HAP-1 (cell line): ENCODE results near the gene ACTL8.

Source experiments
- DNase-seq, 2 experiments: peaks; one replicate each; pipeline ENCODE4 v3.0.0-alpha.2; 2016 to 2020; ENCODE audit warnings: low spot score in 2 of 2
- H3K27me3 ChIP-seq: fragments of 250-450 bp; sonication (Bioruptor Pico); 2 replicates; pipeline ENCODE4 v1.5.1; 2020; ENCODE audit warnings: low read depth, mild to moderate bottlenecking, moderate library complexity
- H3K36me3 ChIP-seq: fragments of 250-450 bp; sonication (Bioruptor Pico); replicated peaks from 2 replicates; pipeline ENCODE4 v1.5.1; 2020; ENCODE audit warnings: mild to moderate bottlenecking
- H3K4me1 ChIP-seq: fragments of 250-450 bp; sonication (Bioruptor Pico); 2 replicates; pipeline ENCODE4 v1.5.1; 2020; ENCODE audit warnings: mild to moderate bottlenecking
- H3K4me3 ChIP-seq: fragments of 250-450 bp; sonication (Bioruptor Pico); 2 replicates; pipeline ENCODE4 v1.5.1; 2020; ENCODE audit warnings: mild to moderate bottlenecking, moderate library complexity
- H3K9me3 ChIP-seq: fragments of 250-450 bp; sonication (Bioruptor Pico); 2 replicates; pipeline ENCODE4 v1.5.1; 2020; ENCODE audit warnings: mild to moderate bottlenecking, moderate library complexity
- in situ Hi-C: fragments of 300-500 bp; cut with MboI; formaldehyde crosslinking; loops from 3 replicates; pipeline ENCODE4 v1.14.3; 2020; ENCODE audit warnings: low sequenced_read_pairs, inconsistent platforms, mixed read lengths

ACTL8 gene

DNA sequence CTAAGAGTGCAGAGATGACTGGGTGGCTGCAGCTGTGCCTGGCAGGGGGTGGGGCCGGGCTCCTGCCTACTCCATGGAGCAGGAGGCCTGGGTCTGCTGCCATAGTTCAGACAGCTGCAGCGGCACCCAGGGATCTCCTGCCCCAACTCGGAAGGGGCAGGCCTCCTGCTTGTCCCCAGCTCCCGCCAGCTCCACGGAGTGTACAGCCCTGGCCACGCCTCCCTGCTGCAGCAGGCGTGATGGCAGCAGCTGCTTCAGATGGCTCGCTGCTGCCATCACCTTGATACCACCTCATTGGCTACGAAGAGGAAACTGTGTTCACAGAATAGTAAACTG, 35.9 kb downstream of the ACTL8 start:
- no peaks in the 10 kb centered on the region for H3K9me3 ChIP-seq
- DNase-seq: no peak

DNA sequence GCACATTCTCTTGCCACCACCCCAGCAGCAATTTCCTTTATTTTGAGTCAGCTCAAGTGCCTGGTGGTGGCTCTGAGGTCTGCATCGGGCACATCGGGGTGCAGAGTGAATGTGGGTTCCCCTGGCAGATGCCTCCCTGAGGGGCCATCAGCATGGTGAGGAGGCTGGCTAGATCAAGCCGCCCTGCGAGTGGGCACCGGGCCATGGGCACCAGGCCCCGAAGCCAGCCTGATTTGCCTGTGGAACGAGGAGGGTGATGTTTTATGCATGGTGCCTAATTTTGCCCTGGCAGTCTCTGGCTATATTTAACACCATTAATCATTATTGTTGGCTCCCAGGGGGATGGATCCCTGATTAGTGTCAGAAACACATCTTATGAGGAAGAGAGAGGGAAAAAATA, 36.3 kb downstream of the ACTL8 start:
- H3K4me3 ChIP-seq: no peak overlapping the region
- no peak for DNase-seq
- in situ Hi-C loops: no loop called here
- no peaks in the 10 kb centered on the region for H3K9me3 ChIP-seq
- H3K27me3 ChIP-seq: peaks cover 6% of the 10 kb centered on the region; the same call in 1 of the 2 replicates
- H3K4me1 ChIP-seq: no peaks in the 10 kb centered on the region
- no peaks in the 10 kb centered on the region for H3K36me3 ChIP-seq

More for the DNA sequence above, 35.9 kb downstream of the ACTL8 start:
- no peak overlapping the region for H3K4me3 ChIP-seq
- H3K4me1 ChIP-seq: no peaks in the 10 kb centered on the region
- in situ Hi-C loops: no loop called here
- H3K36me3 ChIP-seq: no peaks in the 10 kb centered on the region
- peaks cover 5% of the 10 kb centered on the region; the same call in 1 of the 2 replicates for H3K27me3 ChIP-seq

DNA sequence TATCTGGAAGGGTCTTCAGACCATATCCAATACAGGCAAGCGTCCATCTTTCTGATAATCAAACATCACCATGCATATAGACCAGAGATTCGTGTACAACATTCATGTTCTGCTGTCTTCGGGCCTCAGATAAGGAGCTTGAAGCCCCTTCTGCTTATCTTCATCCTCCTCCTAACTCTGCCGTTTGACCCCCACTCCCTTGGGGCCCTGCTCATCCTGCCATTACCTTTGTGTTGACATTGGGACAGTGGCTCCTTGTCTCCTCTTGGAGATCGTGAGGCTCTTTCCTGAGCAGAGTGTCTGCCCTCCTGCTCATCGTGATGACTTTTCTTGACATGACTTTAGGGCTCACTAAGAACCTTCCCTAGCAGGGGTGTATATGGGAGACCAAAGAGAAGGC, 37.3 kb downstream of the ACTL8 start:
- no peaks in the 10 kb centered on the region for H3K36me3 ChIP-seq
- peaks cover 10% of the 10 kb centered on the region; the same call in 1 of the 2 replicates for H3K27me3 ChIP-seq
- no peak for DNase-seq
- in situ Hi-C loops: no loop called here
- H3K4me1 ChIP-seq: no peaks in the 10 kb centered on the region
- H3K9me3 ChIP-seq: no peaks in the 10 kb centered on the region
- no peak overlapping the region for H3K4me3 ChIP-seq

DNA sequence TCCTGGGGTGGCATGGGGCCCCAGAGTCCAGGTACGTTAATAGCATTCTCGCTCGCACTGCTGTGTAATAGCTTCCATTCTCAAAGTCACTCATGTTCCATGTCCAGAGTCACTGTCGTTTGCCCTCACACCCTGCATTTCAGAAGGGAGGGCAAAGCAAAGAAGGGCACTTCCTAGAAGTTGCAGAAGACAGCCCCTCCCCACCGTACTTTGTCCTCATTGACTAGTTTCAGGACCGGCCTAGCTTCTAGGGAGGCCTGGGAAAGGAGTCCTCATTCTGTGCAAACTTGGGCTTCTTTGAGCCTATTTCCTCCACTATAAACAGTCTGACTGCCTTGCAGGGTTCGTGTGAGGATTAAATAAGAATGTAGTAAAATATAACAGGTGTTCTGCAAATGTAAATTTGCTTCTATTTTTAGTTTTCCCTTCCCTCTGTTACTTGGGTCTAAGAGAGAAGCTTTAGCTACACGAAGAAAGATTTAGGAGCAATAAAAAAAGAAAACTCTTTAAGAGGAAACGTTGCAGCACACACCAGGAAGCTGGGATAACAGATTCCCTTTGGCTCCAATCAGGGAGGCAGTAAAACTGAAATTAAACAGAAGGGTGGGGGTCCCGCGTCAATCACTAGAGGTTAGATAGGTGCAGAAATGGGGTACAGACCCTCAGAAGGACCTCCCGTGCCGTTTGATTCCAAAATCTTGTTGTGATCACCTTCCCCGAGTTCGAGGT, 40.1 kb downstream of the ACTL8 start:
- no peak overlapping the region for H3K4me3 ChIP-seq
- in situ Hi-C loops: no loop called here
- no peaks in the 10 kb centered on the region for H3K36me3 ChIP-seq
- no peaks in the 10 kb centered on the region for H3K9me3 ChIP-seq
- H3K4me1 ChIP-seq: no peaks in the 10 kb centered on the region
- no peak for DNase-seq
- peaks cover 26% of the 10 kb centered on the region for H3K27me3 ChIP-seq

DNA sequence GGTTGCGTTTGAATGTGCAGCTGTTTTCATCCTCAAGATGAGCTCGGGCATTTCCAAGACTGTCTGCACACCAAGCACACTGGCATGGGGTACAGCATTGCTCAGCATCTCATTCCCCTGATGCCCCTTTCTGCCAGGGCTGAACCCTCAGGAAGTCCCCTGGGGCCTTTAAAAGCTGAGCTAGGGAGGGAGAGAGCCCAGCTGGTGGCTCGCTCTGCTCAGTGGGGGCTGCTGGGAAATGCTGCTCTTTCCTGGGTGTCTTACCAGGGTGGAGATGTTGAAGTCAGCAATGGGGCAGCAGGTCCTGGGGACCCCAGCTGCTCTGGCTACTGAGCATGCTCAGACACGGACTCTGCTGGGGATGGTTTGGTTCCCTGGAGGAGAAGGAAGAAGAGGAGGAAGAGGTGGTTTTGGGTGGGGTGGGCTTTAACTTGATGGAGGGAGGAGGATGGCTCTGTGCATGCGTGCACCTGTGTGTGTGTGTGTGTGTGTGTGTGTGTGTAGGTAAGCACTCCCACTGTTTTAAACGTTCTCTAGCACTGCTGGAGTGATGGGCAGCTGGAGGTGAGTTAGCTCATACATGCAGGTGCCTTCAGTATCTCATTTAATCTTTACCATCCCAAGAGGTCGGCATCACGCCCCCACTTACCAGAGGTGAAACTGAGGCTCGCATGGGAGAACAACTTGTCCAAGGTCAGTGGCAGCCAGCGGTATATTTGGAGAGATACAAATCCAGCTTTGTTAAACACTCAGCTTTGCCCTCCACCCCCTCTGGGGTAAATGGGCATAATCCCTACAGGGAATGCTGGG, 40.9 kb downstream of the ACTL8 start:
- no peaks in the 10 kb centered on the region for H3K4me1 ChIP-seq
- in situ Hi-C loops: no loop called here
- no peak for DNase-seq

DNA sequence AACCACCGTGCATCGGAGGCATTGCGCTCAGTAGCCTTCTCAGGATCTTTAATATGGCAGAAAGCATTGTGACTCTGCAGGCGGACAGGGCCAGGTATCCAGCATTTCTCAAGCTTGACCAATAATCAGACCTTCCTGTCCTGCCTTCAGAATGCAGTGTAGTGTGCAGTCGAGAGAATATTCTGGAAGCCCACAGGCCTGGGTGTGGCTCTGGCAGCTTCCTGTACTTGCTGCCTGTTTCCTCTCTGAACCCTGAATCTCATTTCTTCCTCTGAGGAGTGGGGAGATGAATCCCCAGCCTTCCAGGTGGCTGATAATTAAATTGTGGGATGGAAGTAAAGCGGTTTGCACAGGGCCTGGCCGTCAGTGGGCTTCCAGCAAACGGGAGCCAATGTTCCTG, 42.3 kb downstream of the ACTL8 start:
- Histone ChIP-seq H3K9me3 (no peaks in the 10 kb centered on the region), H3K27me3 (peaks cover 34% of the 10 kb centered on the region), H3K4me1 (no peaks in the 10 kb centered on the region), H3K36me3 (no peaks in the 10 kb centered on the region), H3K4me3 (no peak overlapping the region)
- in situ Hi-C loops: no loop called here
- no peak for DNase-seq

More for the DNA sequence above, 40.9 kb downstream of the ACTL8 start:
- Histone ChIP-seq H3K36me3 (no peaks in the 10 kb centered on the region), H3K9me3 (no peaks in the 10 kb centered on the region), H3K4me3 (no peak overlapping the region), H3K27me3 (peaks cover 29% of the 10 kb centered on the region)

DNA sequence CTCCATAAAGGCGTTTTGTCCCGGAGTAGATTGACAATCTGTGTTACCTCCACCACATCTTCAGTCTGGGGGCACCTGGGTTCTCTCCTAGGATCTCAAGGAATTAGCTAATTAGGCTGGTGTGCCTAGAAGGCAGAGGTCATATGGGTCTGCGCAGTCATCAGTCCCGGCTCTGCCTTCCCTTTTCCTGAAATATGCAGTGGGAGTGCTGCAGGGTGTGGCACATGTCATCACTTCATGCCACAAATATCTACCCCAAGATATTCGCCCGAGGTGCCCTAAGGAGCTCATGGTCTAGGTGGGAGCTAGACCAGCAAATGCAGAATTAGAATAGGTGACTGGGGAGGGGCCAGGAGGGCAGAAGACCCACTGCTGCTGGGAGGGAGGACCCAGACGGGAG, 42.9 kb downstream of the ACTL8 start:
- DNase-seq: no peak
- Histone ChIP-seq H3K27me3 (peaks cover 34% of the 10 kb centered on the region), H3K36me3 (no peaks in the 10 kb centered on the region), H3K4me3 (no peak overlapping the region), H3K9me3 (no peaks in the 10 kb centered on the region), H3K4me1 (no peaks in the 10 kb centered on the region)
- in situ Hi-C loops: no loop called here

DNA sequence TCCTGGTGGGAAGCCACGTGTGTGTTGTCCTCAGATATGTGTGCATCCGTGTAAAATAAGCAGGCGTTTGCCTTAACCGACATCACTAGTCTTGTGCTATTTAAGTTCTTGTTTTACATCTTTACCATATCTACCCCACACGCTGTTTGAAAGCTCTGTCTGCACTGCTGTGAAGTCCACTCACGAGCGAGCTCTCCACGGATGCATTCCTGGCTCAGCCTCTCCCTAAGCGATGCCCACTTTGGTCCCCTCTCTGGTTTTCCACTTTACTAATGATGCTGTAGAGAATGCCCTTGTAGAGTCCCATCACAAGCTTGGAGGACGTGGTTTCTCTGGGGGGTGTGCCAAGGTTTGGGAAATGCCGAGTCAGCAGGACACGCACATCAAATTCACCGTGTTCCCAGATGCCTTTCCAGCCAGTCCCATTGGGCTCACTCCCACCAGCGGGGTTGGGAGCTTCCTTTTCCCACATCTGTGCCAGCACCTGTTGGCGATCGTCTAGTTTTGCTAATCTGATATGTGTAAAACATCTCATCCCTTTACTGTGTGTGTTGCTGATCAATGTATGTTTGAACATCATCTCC, 43.8 kb downstream of the ACTL8 start:
- H3K27me3 ChIP-seq: peaks cover 29% of the 10 kb centered on the region
- DNase-seq: no peak
- in situ Hi-C loops: no loop called here
- H3K4me3 ChIP-seq: no peak overlapping the region
- no peaks in the 10 kb centered on the region for H3K9me3 ChIP-seq
- no peaks in the 10 kb centered on the region for H3K4me1 ChIP-seq
- H3K36me3 ChIP-seq: no peaks in the 10 kb centered on the region

DNA sequence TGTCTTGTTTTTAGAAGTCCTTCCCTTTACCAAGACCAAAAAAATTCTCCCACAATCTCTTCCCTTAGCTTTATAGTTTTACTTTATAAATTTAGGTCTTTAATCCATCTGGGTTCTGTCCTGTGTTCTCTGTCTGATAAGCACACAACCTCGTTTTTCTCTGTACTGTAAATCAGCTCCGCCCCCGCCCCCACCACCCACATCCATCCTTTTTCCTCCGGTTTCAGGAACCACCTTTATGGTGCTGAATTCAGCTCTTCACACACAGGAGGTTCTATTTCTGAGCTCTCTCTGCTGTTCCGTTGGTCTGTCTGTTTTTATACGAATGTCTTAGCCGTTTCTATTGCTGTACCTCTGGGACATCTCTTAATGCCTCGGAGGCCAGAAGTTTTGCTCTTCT, 44.5 kb downstream of the ACTL8 start:
- H3K4me1 ChIP-seq: no peaks in the 10 kb centered on the region
- H3K27me3 ChIP-seq: peaks cover 29% of the 10 kb centered on the region

DNA sequence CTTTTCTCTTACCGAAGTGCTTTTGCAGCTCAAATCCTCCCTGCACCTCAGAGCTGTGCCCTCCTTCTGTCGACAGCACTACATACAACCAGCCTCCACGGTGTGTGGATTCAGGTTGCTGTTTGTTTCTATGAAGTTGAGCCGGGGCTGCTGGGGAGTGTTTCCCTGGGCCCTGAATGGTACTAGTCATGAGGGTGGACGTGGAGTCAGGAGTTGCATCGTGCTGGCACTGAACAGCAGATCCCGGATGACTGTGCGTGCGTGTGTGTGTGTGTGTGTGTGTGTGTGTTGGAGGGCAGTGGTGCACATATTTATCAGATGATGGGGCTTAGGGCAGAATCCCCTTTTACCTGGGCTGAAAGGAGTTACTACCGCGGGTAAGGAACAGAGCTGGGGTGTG, 47.0 kb downstream of the ACTL8 start:
- Histone ChIP-seq H3K4me3 (no peak overlapping the region), H3K36me3 (no peaks in the 10 kb centered on the region), H3K9me3 (no peaks in the 10 kb centered on the region), H3K4me1 (no peaks in the 10 kb centered on the region), H3K27me3 (peaks cover 25% of the 10 kb centered on the region)
- DNase-seq: no peak
- in situ Hi-C loops: no loop called here

More for the DNA sequence above, 44.5 kb downstream of the ACTL8 start:
- no peaks in the 10 kb centered on the region for H3K36me3 ChIP-seq
- H3K9me3 ChIP-seq: no peaks in the 10 kb centered on the region
- DNase-seq: no peak
- in situ Hi-C loops: no loop called here
- H3K4me3 ChIP-seq: no peak overlapping the region

DNA sequence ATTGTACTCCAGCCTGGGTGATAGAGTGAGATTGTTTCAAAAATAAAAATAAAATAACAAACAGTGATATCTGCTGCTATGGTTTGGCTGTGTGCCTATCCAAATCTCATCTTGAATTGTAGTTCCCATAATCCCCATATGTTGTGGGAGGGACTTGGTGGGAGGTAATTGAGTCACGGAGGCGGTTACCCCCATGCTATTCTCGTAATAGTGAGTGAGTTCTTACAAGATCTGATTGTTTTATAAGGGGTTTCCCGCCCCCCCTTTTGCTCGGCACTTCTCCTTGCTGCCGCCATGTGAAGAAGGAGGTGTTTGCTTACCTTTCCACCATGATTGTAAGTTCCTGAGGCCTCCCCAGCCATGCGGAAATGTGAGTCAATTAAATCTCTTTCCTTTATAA, 47.8 kb downstream of the ACTL8 start:
- Histone ChIP-seq H3K9me3 (no peaks in the 10 kb centered on the region), H3K4me3 (no peak overlapping the region), H3K36me3 (no peaks in the 10 kb centered on the region), H3K4me1 (no peaks in the 10 kb centered on the region), H3K27me3 (peaks cover 20% of the 10 kb centered on the region)
- no peak for DNase-seq
- in situ Hi-C loops: no loop called here

DNA sequence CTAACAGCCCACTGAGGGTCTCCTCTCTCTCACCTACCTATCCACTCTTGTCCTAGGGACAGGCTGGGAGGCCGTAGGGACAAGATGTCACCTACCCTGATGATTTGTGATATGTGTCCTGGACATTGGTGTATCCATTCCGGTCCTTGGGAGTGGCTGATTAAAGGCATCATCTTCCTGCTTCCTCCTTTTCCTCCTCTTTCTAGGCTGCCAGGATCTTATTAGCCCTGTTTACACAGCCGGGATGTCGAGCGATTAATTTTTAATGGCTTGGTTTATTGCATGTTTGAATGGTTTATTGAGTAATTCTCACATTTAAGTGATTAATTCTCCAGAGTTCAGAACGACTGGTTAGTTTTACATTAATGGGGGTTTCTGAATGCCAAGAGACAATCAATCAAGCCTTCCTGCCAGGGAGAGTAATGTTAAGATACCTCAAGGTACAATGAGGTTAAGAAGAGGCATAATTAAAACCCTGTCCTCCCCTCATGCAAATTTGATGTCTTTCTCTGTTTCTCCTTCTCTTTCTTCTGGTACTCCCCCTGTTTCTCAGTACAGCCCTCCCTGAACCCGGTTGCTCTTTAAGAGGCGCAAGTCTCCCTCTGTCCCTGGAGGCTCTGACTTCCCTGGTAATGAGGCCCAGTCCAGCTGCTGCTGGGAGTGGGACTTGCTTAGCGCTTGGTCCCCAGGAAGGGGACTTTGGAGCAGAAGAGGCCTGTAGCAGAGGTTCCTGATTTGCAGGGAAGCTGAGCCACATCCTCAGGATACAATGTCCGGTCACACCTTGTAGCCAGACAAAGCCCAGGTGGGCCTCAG, 50.9 kb downstream of the ACTL8 start:
- H3K4me3 ChIP-seq: no peak overlapping the region
- DNase-seq: no peak
- no peaks in the 10 kb centered on the region for H3K36me3 ChIP-seq
- no peaks in the 10 kb centered on the region for H3K4me1 ChIP-seq
- no peaks in the 10 kb centered on the region for H3K9me3 ChIP-seq
- in situ Hi-C loops: no loop called here
- H3K27me3 ChIP-seq: peaks cover 9% of the 10 kb centered on the region

DNA sequence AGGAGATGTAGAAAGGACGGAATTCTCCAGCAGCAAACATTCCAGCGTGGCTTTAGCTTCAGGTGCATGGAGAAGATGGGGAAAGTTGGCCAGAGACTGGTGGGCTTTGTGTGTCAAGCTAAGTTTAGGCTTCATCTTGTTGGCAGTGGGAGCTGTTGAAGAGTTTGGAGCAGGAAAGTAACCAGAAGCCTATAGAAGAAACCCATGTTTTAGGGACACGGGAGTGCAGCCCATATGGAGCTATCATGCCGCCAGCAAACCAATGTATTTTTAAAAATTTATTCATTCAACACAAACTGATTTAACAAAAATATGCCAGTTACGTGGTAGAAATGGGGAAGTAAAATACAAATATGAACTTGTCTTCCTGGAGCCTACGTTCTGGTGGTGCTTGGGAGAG, 53.7 kb downstream of the ACTL8 start:
- peaks cover 4% of the 10 kb centered on the region; the same call in 1 of the 2 replicates for H3K27me3 ChIP-seq
- no peak for DNase-seq
- no peaks in the 10 kb centered on the region for H3K4me1 ChIP-seq
- H3K9me3 ChIP-seq: no peaks in the 10 kb centered on the region
- in situ Hi-C loops: no loop called here
- no peaks in the 10 kb centered on the region for H3K36me3 ChIP-seq
- no peak overlapping the region for H3K4me3 ChIP-seq
